CD4-positive, alpha-beta memory T cell (primary cell): ENCODE measurements around the gene AFAP1L1. TPM values are rescaled to one million over a fixed set of nuclear protein-coding genes. Genes with fewer than 3 reads are reported as not detected.

Experiments used
- CTCF ChIA-PET: fragments of 350-600 bp; sonication (Branson Sonifier 250); formaldehyde crosslinking; loops from one replicate; lab custom pipeline; 2021; ENCODE audit warnings: inconsistent platforms; ENCODE audit not compliant: partially characterized antibody; lab: Charles Lee
- POLR2A ChIA-PET: fragments of 350-600 bp; sonication (Branson Sonifier 250); formaldehyde crosslinking; loops from one replicate; lab custom pipeline; 2021; ENCODE audit not compliant: partially characterized antibody; lab: Charles Lee
- DNase-seq, 5 donors: peaks; one replicate each; pipeline versions ENCODE4 v3.0.0 to v3.0.0-alpha.2; 2020 to 2022; ENCODE audit warnings: mixed read lengths in 1 of 5
- H3K27ac ChIP-seq: one replicate; pipeline ENCODE4 v1.7.0; 2013; ENCODE audit warnings: low read depth, low read length
- H3K27me3 ChIP-seq: 2 replicates; pipeline ENCODE4 v1.7.0; 2013; ENCODE audit warnings: mild to moderate bottlenecking, low read length, moderate library complexity; ENCODE audit not compliant: insufficient read depth
- H3K36me3 ChIP-seq: 2 replicates; pipeline ENCODE4 v1.7.0; 2013; ENCODE audit warnings: mild to moderate bottlenecking, low read length, moderate library complexity; ENCODE audit not compliant: insufficient read depth
- H3K4me1 ChIP-seq: 2 replicates; pipeline ENCODE4 v1.7.0; 2013; ENCODE audit warnings: mild to moderate bottlenecking, low read length, moderate library complexity; ENCODE audit not compliant: insufficient read depth
- H3K4me3 ChIP-seq, 2 donors: one replicate each; pipeline ENCODE4 v1.7.0; 2013; ENCODE audit warnings: low read length in 2 of 2, mild to moderate bottlenecking in 1 of 2
- H3K9me3 ChIP-seq, 2 donors: one replicate each; pipeline ENCODE4 v1.7.0; 2013; ENCODE audit warnings: low read length in 2 of 2, control low read depth in 1 of 2; ENCODE audit not compliant: control insufficient read depth in 1 of 2
- H3K27ac Mint-ChIP-seq, 7 donors: one replicate each; pipeline ENCODE4 v1.8.0; 2020 to 2021; ENCODE audit warnings: mixed read lengths in 7 of 7, mild to moderate bottlenecking in 6 of 7, inconsistent platforms in 3 of 7, moderate library complexity in 3 of 7
- H3K27me3 Mint-ChIP-seq, 2 donors: one replicate each; pipeline ENCODE4 v1.8.0; 2020 to 2021; ENCODE audit warnings: mixed read lengths in 2 of 2
- H3K36me3 Mint-ChIP-seq, 2 donors: one replicate each; pipeline ENCODE4 v1.8.0; 2020 to 2021; ENCODE audit warnings: mixed read lengths in 2 of 2, inconsistent platforms in 1 of 2, mild to moderate bottlenecking in 1 of 2
- H3K4me1 Mint-ChIP-seq, 4 donors: one replicate each; pipeline ENCODE4 v1.8.0; 2020 to 2021; ENCODE audit warnings: mixed read lengths in 4 of 4, mild to moderate bottlenecking in 1 of 4
- H3K4me3 Mint-ChIP-seq, 8 donors: one replicate each; pipeline ENCODE4 v1.8.0; 2020 to 2021; ENCODE audit warnings: mixed read lengths in 8 of 8, mild to moderate bottlenecking in 7 of 8, moderate library complexity in 6 of 8, inconsistent platforms in 3 of 8
- H3K9me3 Mint-ChIP-seq, 8 donors: one replicate each; pipeline ENCODE4 v1.8.0; 2020 to 2021; ENCODE audit warnings: mixed read lengths in 8 of 8, mild to moderate bottlenecking in 5 of 8, inconsistent platforms in 3 of 8, moderate library complexity in 1 of 8
- intact Hi-C: fragments of 100-400 bp; cut with micrococcal nuclease; formaldehyde crosslinking; loops from one replicate; pipeline ENCODE4 v1.15.1; 2023
- polyA plus RNA-seq, 2 donors: library from polyadenylated mRNA; unstranded; fragments of 300-500 nt; fragmentation: Illumina TruSeq; gene quantifications; one replicate each; pipeline ENCODE4 v1.2.3, GENCODE V29; 2021
- total RNA-seq, 2 experiments: library from RNA; stranded (reverse); gene quantifications; one replicate each; pipeline ENCODE4 v1.2.3, GENCODE V29; 2021

AFAP1L1 gene
- total and polyA plus RNA-seq, 4 experiments from 2014 or later, result not detected

- Mint-ChIP-seq H3K4me1 (peaks cover 52 to 90% (median 77%) of the 10 kb centered on the region in 4 donors), H3K4me3 (peak overlapping the region in 4 of 8 donors; percentile 5 to 36 (median 17)), H3K27ac (peak overlapping the region; percentile 5 to 78 (median 36)), H3K27me3 (no peaks in the 10 kb centered on the region), H3K36me3 (peaks cover 69 to 78% of the 10 kb centered on the region in 2 donors), H3K9me3 (no peaks in the 10 kb centered on the region)
- Histone ChIP-seq H3K27ac (no peak overlapping the region), H3K4me1 (peaks cover 87% of the 10 kb centered on the region), H3K27me3 (no peaks in the 10 kb centered on the region), H3K9me3 (no peaks in the 10 kb centered on the region), H3K4me3 (no peak overlapping the region), H3K36me3 (peaks cover 61% of the 10 kb centered on the region)
- POLR2A ChIA-PET, result no interaction called here
- intact Hi-C loops, result loop anchor here (10.0 kb wide), 1 partner anchor 653 kb away; the partner anchor contains the start of genes HMGXB3 and TIGD6
- CTCF ChIA-PET, result interaction anchor here (0.6 to 26.0 kb wide), 6 partner anchors 9 to 494 kb away, joined by 3 to 337 read pairs (median 4); no protein-coding TSS in a partner anchor
- DNase-seq, result no peak
Measured at GRCh38 chr5:149352169-149352568, 80.5 kb downstream of the AFAP1L1 start.

GRCh38 chr5:149353911-149354310 lies 82.3 kb downstream of the AFAP1L1 start:
- Mint-ChIP-seq H3K4me3 (peak overlapping the region in 1 of 8 donors; percentile 11), H3K4me1 (peaks cover 53 to 90% (median 70%) of the 10 kb centered on the region in 4 donors), H3K27me3 (no peaks in the 10 kb centered on the region), H3K36me3 (peaks cover 59 to 78% of the 10 kb centered on the region in 2 donors), H3K27ac (peak overlapping the region in 5 of 7 donors; percentile 19 to 98 (median 68)), H3K9me3 (no peaks in the 10 kb centered on the region)
- Histone ChIP-seq H3K4me1 (peaks cover 78% of the 10 kb centered on the region), H3K9me3 (no peaks in the 10 kb centered on the region), H3K27ac (no peak overlapping the region), H3K36me3 (peaks cover 57% of the 10 kb centered on the region), H3K27me3 (no peaks in the 10 kb centered on the region), H3K4me3 (no peak overlapping the region)
- POLR2A ChIA-PET, result interaction anchor here (0.6 to 9.8 kb wide), 3 partner anchors 8 to 229 kb away, joined by 3 to 289 read pairs (median 4); partner anchors contain the start of gene GRPEL2
- intact Hi-C loops, result loop anchor here (10.0 kb wide), 1 partner anchor 651 kb away; the partner anchor contains the start of genes HMGXB3 and TIGD6
- no peak for DNase-seq
- CTCF ChIA-PET, result interaction anchor here (1.0 to 26.0 kb wide), 6 partner anchors 8 to 37 kb away, joined by 3 to 337 read pairs (median 4); no protein-coding TSS in a partner anchor

DNA sequence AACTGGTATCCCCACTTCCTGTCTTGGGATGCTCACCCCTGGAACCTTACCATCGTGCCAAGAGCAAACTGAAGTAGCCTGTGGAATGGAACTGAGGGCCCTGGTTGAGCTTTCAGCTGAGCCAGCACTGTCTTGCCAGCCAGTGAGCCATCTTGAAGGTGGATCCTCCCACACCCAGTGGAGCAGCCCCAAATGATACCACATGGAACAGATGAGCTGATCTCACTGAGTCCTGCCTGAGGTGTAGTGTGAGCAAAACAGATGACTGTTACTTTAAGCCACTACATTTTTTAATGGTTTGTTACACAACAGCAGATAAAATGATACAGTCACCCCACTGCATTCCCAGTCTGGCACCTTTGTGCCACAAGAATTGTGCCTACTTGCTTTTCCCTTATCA lies 84.0 kb downstream of the AFAP1L1 start:
- Histone ChIP-seq H3K9me3 (no peaks in the 10 kb centered on the region), H3K27me3 (no peaks in the 10 kb centered on the region), H3K4me1 (peaks cover 78% of the 10 kb centered on the region), H3K36me3 (peaks cover 40% of the 10 kb centered on the region), H3K27ac (no peak overlapping the region), H3K4me3 (no peak overlapping the region)
- Mint-ChIP-seq H3K27ac (peak overlapping the region in 6 of 7 donors; percentile 43 to 98 (median 74)), H3K4me1 (peaks cover 55 to 91% (median 71%) of the 10 kb centered on the region in 4 donors), H3K27me3 (no peaks in the 10 kb centered on the region), H3K4me3 (peak overlapping the region in 1 of 8 donors; percentile 50), H3K36me3 (peaks cover 45 to 63% of the 10 kb centered on the region in 2 donors), H3K9me3 (no peaks in the 10 kb centered on the region)
- no peak for DNase-seq
- intact Hi-C loops, result loop anchor here (5.0 to 10.0 kb wide), 2 partner anchors 528 to 649 kb away; partner anchors contain the start of genes ADRB2, HMGXB3 and TIGD6
- ChIA-PET CTCF (interaction anchor here (0.7 to 26.0 kb wide), 6 partner anchors 9 to 40 kb away, joined by 3 to 337 read pairs (median 4); partner anchors contain the start of gene GRPEL2), POLR2A (interaction anchor here (1.0 to 9.8 kb wide), 3 partner anchors 10 to 192 kb away, joined by 4 to 289 read pairs (median 4); partner anchors contain the start of gene GRPEL2)

DNA sequence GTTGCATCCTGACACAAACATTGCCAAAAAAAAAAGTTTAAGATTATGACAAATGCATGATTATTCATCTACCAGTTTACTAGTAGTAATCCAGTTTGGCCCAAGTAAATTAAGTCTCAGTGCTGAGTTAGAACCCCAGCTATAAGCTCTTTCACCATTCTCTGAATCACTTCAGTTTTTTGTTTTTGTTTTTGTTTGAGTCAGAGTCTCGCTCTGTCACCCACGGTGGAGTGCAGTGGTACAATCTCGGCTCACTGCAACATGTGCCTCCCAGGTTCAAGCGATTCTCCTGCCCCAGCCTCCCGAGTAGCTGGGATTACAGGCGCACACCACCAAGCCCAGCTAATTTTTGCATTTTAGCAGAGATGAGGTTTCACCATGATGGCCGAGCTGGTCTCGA lies 84.7 kb downstream of the AFAP1L1 start:
- H3K36me3 Mint-ChIP-seq, result peaks cover 38 to 56% of the 10 kb centered on the region in 2 donors
- H3K27ac Mint-ChIP-seq, result peak overlapping the region; percentile 24 to 98 (median 78)
- Histone ChIP-seq H3K36me3 (peaks cover 35% of the 10 kb centered on the region), H3K4me3 (no peak overlapping the region), H3K27me3 (no peaks in the 10 kb centered on the region), H3K9me3 (no peaks in the 10 kb centered on the region), H3K27ac (no peak overlapping the region), H3K4me1 (peaks cover 80% of the 10 kb centered on the region)
- no peaks in the 10 kb centered on the region for H3K9me3 Mint-ChIP-seq
- ChIA-PET POLR2A (interaction anchor here (1.0 to 9.8 kb wide), 3 partner anchors 10 to 191 kb away, joined by 4 to 289 read pairs (median 4); partner anchors contain the start of gene GRPEL2), CTCF (interaction anchor here (0.8 to 26.0 kb wide), 5 partner anchors 9 to 41 kb away, joined by 3 to 337 read pairs (median 5); partner anchors contain the start of gene GRPEL2)
- no peak for DNase-seq
- peak overlapping the region in 4 of 8 donors; percentile 6 to 40 (median 29) for H3K4me3 Mint-ChIP-seq
- H3K4me1 Mint-ChIP-seq, result peaks cover 55 to 91% (median 73%) of the 10 kb centered on the region in 4 donors
- intact Hi-C loops, result loop anchor here (5.0 to 10.0 kb wide), 2 partner anchors 529 to 648 kb away; partner anchors contain the start of genes ADRB2, HMGXB3 and TIGD6
- no peaks in the 10 kb centered on the region for H3K27me3 Mint-ChIP-seq

DNA sequence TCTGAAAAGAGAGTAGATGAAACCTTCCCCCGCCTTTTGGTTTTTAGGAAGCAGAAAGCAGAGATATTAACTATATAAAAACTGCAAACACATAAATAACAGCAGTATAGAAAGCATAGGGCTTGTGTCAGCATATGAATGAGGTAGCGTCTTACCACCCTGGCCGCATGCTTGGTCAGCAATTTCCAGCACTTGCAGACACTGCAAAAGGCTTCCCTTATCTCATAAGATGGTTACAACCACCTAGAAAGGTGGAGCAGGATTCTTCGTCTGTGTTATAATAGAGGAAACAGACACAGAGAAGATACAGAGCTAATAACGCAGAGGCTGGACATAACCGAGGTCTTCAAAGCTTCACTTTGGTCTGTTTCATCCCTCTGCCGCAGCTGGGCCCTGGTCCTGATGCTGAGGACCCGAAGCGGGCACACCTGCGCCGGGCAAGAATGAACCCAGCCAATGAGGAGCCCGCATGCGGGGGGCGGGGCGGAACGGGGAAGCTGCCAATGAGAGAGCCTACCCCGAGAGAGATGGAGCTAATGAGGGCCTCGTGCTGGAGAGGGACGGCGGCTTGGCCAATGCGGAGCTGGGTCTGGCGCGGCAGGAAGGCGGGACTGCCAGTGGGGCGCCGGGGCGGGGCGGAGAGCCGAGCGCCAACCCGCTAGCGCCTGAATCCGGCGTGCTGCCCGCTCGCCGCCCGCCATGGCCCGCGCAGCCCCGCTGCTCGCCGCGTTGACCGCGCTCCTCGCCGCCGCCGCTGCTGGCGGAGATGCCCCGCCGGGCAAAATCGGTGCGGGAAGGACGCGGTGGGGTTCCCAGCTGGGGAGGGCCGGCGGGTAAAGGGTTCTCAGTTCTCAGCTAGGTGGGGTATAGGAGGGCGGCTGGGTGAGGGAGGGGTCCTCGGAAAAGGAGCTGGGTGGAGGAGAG lies 86.0 kb downstream of the AFAP1L1 start, which contains the start of gene PCYOX1L:
PCYOX1L (plus strand) TSS at position 677 of the 924 bp plus-strand sequence; CDS start at position 700, 23 bp downstream.
- Mint-ChIP-seq H3K36me3 (peaks cover 26 to 44% of the 10 kb centered on the region in 2 donors), H3K4me3 (peak within 1 kb of the TSS; percentile 94 to 98 (median 95)), H3K27ac (peak within 1 kb of the TSS; percentile 92 to 98 (median 96)), H3K9me3 (no peaks in the 10 kb centered on the region), H3K4me1 (peaks cover 46 to 83% (median 63%) of the 10 kb centered on the region in 4 donors), H3K27me3 (no peaks in the 10 kb centered on the region)
- intact Hi-C loops, result loop anchor here (1.0 to 10.0 kb wide), 4 partner anchors 12 to 647 kb away; partner anchors contain the start of genes ADRB2, CSNK1A1, GRPEL2 and HMGXB3
- Histone ChIP-seq H3K9me3 (no peaks in the 10 kb centered on the region), H3K27me3 (no peaks in the 10 kb centered on the region), H3K27ac (peak within 1 kb of the TSS; percentile 75), H3K4me3 (peak within 1 kb of the TSS; percentile 70 to 82), H3K4me1 (peaks cover 71% of the 10 kb centered on the region), H3K36me3 (peaks cover 23% of the 10 kb centered on the region)
- CTCF ChIA-PET, result interaction anchor here (0.9 to 26.0 kb wide), 12 partner anchors 9 to 627 kb away, joined by 3 to 337 read pairs (median 6); partner anchors contain the start of genes ABLIM3, CSNK1A1 and GRPEL2
- peak; percentile 91 to 97 (median 95) for DNase-seq
- POLR2A ChIA-PET, result interaction anchor here (0.9 to 9.8 kb wide), 7 partner anchors 10 to 1053 kb away, joined by 3 to 289 read pairs (median 6); partner anchors contain the start of genes CSNK1A1 and GRPEL2

DNA sequence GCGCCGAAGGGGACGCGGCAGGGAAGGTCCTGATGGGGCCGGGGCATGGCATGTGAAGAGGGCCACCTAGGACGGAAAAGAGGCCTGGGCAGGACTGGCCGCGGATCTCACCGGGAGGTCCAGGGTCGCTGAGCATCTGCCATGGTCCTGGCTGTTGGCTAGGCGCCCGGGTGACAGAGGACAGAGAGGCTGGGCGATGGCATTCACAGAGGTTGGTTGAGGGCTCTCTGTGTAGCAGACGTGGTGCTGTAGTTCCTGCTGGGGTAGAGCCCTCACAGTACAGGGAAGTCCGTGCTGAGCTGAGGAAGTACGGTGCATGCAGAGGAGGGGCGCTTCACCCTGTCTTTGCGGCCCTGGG lies 86.6 kb downstream of the AFAP1L1 start:
- DNase-seq, result peak in 4 of 5 donors; percentile 22 to 70 (median 37)
- POLR2A ChIA-PET, result interaction anchor here (0.7 to 9.8 kb wide), 8 partner anchors 10 to 1052 kb away, joined by 3 to 289 read pairs (median 6); partner anchors contain the start of genes CSNK1A1 and GRPEL2
- Histone ChIP-seq H3K9me3 (no peaks in the 10 kb centered on the region), H3K27me3 (no peaks in the 10 kb centered on the region), H3K36me3 (peaks cover 16% of the 10 kb centered on the region), H3K27ac (peak overlapping the region; percentile 75), H3K4me1 (peaks cover 65% of the 10 kb centered on the region), H3K4me3 (peak overlapping the region; percentile 70 to 82)
- Mint-ChIP-seq H3K27me3 (no peaks in the 10 kb centered on the region), H3K36me3 (peaks cover 22 to 45% of the 10 kb centered on the region in 2 donors), H3K9me3 (no peaks in the 10 kb centered on the region), H3K4me1 (peaks cover 45 to 80% (median 62%) of the 10 kb centered on the region in 4 donors), H3K27ac (peak overlapping the region; percentile 90 to 98 (median 96)), H3K4me3 (peak overlapping the region; percentile 94 to 98 (median 95))
- intact Hi-C loops, result loop anchor here (5.0 to 10.0 kb wide), 2 partner anchors 531 to 647 kb away; partner anchors contain the start of genes ADRB2, HMGXB3 and TIGD6
- CTCF ChIA-PET, result interaction anchor here (0.9 to 26.0 kb wide), 12 partner anchors 9 to 627 kb away, joined by 3 to 337 read pairs (median 6); partner anchors contain the start of genes ABLIM3, CSNK1A1 and GRPEL2
